Keratinocyte (primary cell): ENCODE measurements around the gene GC. TPM values are rescaled to one million over a fixed set of nuclear protein-coding genes. Genes with fewer than 3 reads are reported as not detected.

ENCODE experiments used
- DNase-seq: peaks from one replicate; pipeline ENCODE4 v3.0.0-alpha.2; 2011; ENCODE audit warnings: low read depth, missing footprints, low spot score
- FAIRE-seq: peaks from 2 replicates; lab custom pipeline; 2011; peaks lifted over from hg19 to GRCh38; lab: Jason Lieb, UNC
- H2AFZ ChIP-seq: 2 replicates; pipeline ENCODE4 v1.6.0; 2012; ENCODE audit warnings: low read length, control low read depth, inconsistent platforms; ENCODE audit not compliant: control insufficient read depth
- H3K27ac ChIP-seq: 2 replicates; pipeline ENCODE4 v1.5.1; 2011; ENCODE audit warnings: low read length; ENCODE audit not compliant: control insufficient read depth, insufficient read depth
- H3K27me3 ChIP-seq: 3 replicates; pipeline ENCODE4 v1.6.0; 2011; ENCODE audit warnings: low read length; ENCODE audit not compliant: control insufficient read depth, insufficient read depth; ENCODE audit errors: extremely low read depth
- H3K36me3 ChIP-seq, 2 experiments: 2 replicates in 1 of 2; 3 replicates in 1 of 2; pipeline ENCODE4 v1.5.1; 2011; ENCODE audit warnings: low read length in 2 of 2, mild to moderate bottlenecking in 1 of 2; ENCODE audit not compliant: control insufficient read depth in 2 of 2, insufficient read depth in 2 of 2; ENCODE audit errors: extremely low read depth in 1 of 2
- H3K4me1 ChIP-seq: 3 replicates; pipeline ENCODE4 v1.5.1; 2011; ENCODE audit warnings: low read length; ENCODE audit not compliant: control insufficient read depth, insufficient read depth; ENCODE audit errors: extremely low read depth
- H3K4me2 ChIP-seq: 3 replicates; pipeline ENCODE4 v1.6.0; 2011; ENCODE audit warnings: low read depth, low read length; ENCODE audit not compliant: control insufficient read depth, insufficient read depth; ENCODE audit errors: extremely low read depth
- H3K4me3 ChIP-seq, 3 experiments: fragments of 200-600 bp in 1 of 3; sonication (generic) in 1 of 3; 2 replicates in 2 of 3; 3 replicates in 1 of 3; pipeline ENCODE4 v1.5.1; 2011 to 2016; ENCODE audit warnings: low read length in 3 of 3, mild to moderate bottlenecking in 3 of 3, control low read depth in 2 of 3, inconsistent platforms in 1 of 3, low read depth in 1 of 3, mixed read lengths in 1 of 3, mixed run types in 1 of 3, moderate library complexity in 1 of 3; ENCODE audit not compliant: control insufficient read depth in 2 of 3, insufficient read depth in 2 of 3; ENCODE audit errors: extremely low read depth in 1 of 3
- H3K79me2 ChIP-seq: 2 replicates; pipeline ENCODE4 v1.6.0; 2012; ENCODE audit warnings: low read length; ENCODE audit not compliant: control insufficient read depth, insufficient read depth
- H3K9ac ChIP-seq: 3 replicates; pipeline ENCODE4 v1.6.0; 2011; ENCODE audit warnings: low read length; ENCODE audit not compliant: control insufficient read depth, insufficient read depth; ENCODE audit errors: extremely low read depth
- H3K9me1 ChIP-seq: 3 replicates; pipeline ENCODE4 v1.6.0; 2011; ENCODE audit warnings: low read length; ENCODE audit not compliant: control insufficient read depth, insufficient read depth; ENCODE audit errors: extremely low read depth
- H3K9me3 ChIP-seq: 2 replicates; pipeline ENCODE4 v1.5.1; 2012; ENCODE audit warnings: low read depth, low read length; ENCODE audit not compliant: control insufficient read depth
- H4K20me1 ChIP-seq: 3 replicates; pipeline ENCODE4 v1.6.0; 2011; ENCODE audit warnings: low read length; ENCODE audit not compliant: control insufficient read depth, insufficient read depth; ENCODE audit errors: extremely low read depth
- EZH2 ChIP-seq: IDR thresholded peaks from one replicate; pipeline ENCODE4 v1.6.1; 2012; ENCODE audit warnings: inconsistent platforms, mild to moderate bottlenecking, low read length, moderate library complexity
- dilution Hi-C: fragments of 300-500 bp; cut with MboI; formaldehyde crosslinking; loops from one replicate; pipeline ENCODE4 v1.7.0; 2020; ENCODE audit warnings: low sequenced_read_pairs; ENCODE audit not compliant: extremely low pct_ligation_motif_present
- polyA plus RNA-seq, 5 experiments: library from polyadenylated mRNA; depleted of rRNA in 3 of 5; stranded (reverse) in 3 of 5; stranded (forward) in 1 of 5; unstranded in 1 of 5; fragments of >200 nt; gene quantifications; 1 replicate in 1 of 5; 2 replicates in 3 of 5; 3 replicates in 1 of 5; pipeline versions ENCODE4 v1.2.1 to v1.2.3, GENCODE V29; 2011 to 2012; ENCODE audit warnings: missing spikeins in 2 of 5, low read depth in 1 of 5, low replicate concordance in 1 of 5
- TF ChIP-seq, protein P1 (sequence below), 3 experiments: IDR thresholded peaks in 1 of 3; conservative IDR thresholded peaks in 1 of 3; optimal IDR thresholded peaks in 1 of 3; 2 replicates in 2 of 3; 3 replicates in 1 of 3; pipeline versions ENCODE3 to v1.5.1; 2011; ENCODE audit warnings: low read length in 3 of 3, mild to moderate bottlenecking in 3 of 3, moderate library complexity in 2 of 3, control low read depth in 1 of 3, inconsistent platforms in 1 of 3; ENCODE audit not compliant: insufficient read depth in 2 of 3; ENCODE audit errors: extremely low read depth in 1 of 3

GC gene
- polyA plus RNA-seq, 1 donor (not counting 4 experiments of a cell fraction or from before 2014, with no cell fraction given), result not detected

DNA sequence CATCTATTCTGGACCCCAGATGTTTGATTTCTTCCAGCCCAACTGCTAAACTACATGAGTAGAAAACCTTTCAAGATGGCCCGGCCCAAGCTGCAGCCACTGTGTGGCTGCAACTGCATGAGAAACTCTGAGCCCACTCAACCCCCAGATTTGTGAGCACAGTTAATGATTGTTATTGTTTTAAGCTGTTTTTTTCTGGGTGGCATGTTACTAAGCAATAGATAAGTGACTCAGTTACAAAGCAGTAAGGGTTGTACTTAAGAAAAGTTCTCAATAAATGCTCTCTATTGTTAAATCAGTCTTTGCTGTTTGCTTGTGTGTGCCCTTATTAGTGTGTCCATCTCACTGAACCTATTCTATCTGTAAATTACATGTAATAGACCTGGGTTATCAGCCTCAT lies 51.8 kb downstream of the GC start:
- no peaks in the 10 kb centered on the region for H3K79me2 ChIP-seq
- no peaks in the 10 kb centered on the region for H4K20me1 ChIP-seq
- DNase-seq, result no peak
- H3K27ac ChIP-seq, result no peak overlapping the region
- no peak overlapping the region for H3K4me2 ChIP-seq
- no peaks in the 10 kb centered on the region for H3K27me3 ChIP-seq
- H3K9me3 ChIP-seq, result no peaks in the 10 kb centered on the region
- H3K9me1 ChIP-seq, result no peaks in the 10 kb centered on the region
- H2AFZ ChIP-seq, result no peak overlapping the region
- no peak for FAIRE-seq
- TF ChIP-seq EZH2, result no peak
- TF ChIP-seq, protein P1, sequence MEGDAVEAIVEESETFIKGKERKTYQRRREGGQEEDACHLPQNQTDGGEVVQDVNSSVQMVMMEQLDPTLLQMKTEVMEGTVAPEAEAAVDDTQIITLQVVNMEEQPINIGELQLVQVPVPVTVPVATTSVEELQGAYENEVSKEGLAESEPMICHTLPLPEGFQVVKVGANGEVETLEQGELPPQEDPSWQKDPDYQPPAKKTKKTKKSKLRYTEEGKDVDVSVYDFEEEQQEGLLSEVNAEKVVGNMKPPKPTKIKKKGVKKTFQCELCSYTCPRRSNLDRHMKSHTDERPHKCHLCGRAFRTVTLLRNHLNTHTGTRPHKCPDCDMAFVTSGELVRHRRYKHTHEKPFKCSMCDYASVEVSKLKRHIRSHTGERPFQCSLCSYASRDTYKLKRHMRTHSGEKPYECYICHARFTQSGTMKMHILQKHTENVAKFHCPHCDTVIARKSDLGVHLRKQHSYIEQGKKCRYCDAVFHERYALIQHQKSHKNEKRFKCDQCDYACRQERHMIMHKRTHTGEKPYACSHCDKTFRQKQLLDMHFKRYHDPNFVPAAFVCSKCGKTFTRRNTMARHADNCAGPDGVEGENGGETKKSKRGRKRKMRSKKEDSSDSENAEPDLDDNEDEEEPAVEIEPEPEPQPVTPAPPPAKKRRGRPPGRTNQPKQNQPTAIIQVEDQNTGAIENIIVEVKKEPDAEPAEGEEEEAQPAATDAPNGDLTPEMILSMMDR (optimal IDR thresholded peaks at IDR 0.05 in 1 of 3, IDR thresholded peaks at IDR 0.05 in 1 of 3, conservative IDR thresholded peaks at IDR 0.05 in 1 of 3; ENCODE audit: extremely low read depth in 1 of 3, insufficient read depth in 2 of 3, low read length in 3 of 3), result no peak
- H3K4me1 ChIP-seq, result no peaks in the 10 kb centered on the region
- no peak overlapping the region for H3K9ac ChIP-seq
- no peak overlapping the region for H3K4me3 ChIP-seq
- dilution Hi-C loops, result no loop called here
- no peaks in the 10 kb centered on the region for H3K36me3 ChIP-seq

GRCh38 chr4:71729856-71730255 lies 54.0 kb downstream of the GC start:
- no peak overlapping the region for H3K27ac ChIP-seq
- no peaks in the 10 kb centered on the region for H3K9me3 ChIP-seq
- no peaks in the 10 kb centered on the region for H3K36me3 ChIP-seq
- H3K9ac ChIP-seq, result no peak overlapping the region
- no peak for FAIRE-seq
- no peak for DNase-seq
- H4K20me1 ChIP-seq, result no peaks in the 10 kb centered on the region
- dilution Hi-C loops, result no loop called here
- no peaks in the 10 kb centered on the region for H3K27me3 ChIP-seq
- no peak overlapping the region for H3K4me3 ChIP-seq
- no peak overlapping the region for H3K4me2 ChIP-seq
- H3K79me2 ChIP-seq, result no peaks in the 10 kb centered on the region
- H3K9me1 ChIP-seq, result no peaks in the 10 kb centered on the region
- no peak overlapping the region for H2AFZ ChIP-seq
- H3K4me1 ChIP-seq, result no peaks in the 10 kb centered on the region
- TF ChIP-seq, protein P1 (optimal IDR thresholded peaks at IDR 0.05 in 1 of 3, IDR thresholded peaks at IDR 0.05 in 1 of 3, conservative IDR thresholded peaks at IDR 0.05 in 1 of 3; ENCODE audit: extremely low read depth in 1 of 3, insufficient read depth in 2 of 3, low read length in 3 of 3), result no peak
- TF ChIP-seq EZH2, result no peak
